Suprapubic skin (tissue), 3 donors: ENCODE measurements around the gene C9orf40.

ENCODE experiments used
- CTCF ChIP-seq, 2 donors: fragments of 200-600 bp in 1 of 2; fragments of 450-650 bp in 1 of 2; sonication (generic) in 1 of 2; IDR thresholded peaks; one replicate each; pipeline ENCODE4 v1.5.1; 2016 to 2019; ENCODE audit warnings: antibody characterized with exemption in 2 of 2, mild to moderate bottlenecking in 1 of 2, moderate library complexity in 1 of 2
- POLR2AphosphoS5 ChIP-seq, 3 donors: sonication (generic); formaldehyde crosslinking; IDR thresholded peaks; one replicate each; pipeline ENCODE4 v1.6.1; 2017; ENCODE audit warnings: antibody characterized with exemption in 3 of 3

GRCh38 chr9:75000835-75001234 is 48.1 kb upstream of the C9orf40 start:
- TF ChIP-seq CTCF (IDR thresholded peaks at IDR 0.05) (no peak), POLR2AphosphoS5 (IDR thresholded peaks at IDR 0.05) (no peak)
